ENCODE results near the gene LRP5.
"Not testable (repeated sequence)": the region's sequence is repeated elsewhere in the genome, so short reads cannot be mapped to it uniquely, and the experiment has no call there.

LRP5 gene

DNA sequence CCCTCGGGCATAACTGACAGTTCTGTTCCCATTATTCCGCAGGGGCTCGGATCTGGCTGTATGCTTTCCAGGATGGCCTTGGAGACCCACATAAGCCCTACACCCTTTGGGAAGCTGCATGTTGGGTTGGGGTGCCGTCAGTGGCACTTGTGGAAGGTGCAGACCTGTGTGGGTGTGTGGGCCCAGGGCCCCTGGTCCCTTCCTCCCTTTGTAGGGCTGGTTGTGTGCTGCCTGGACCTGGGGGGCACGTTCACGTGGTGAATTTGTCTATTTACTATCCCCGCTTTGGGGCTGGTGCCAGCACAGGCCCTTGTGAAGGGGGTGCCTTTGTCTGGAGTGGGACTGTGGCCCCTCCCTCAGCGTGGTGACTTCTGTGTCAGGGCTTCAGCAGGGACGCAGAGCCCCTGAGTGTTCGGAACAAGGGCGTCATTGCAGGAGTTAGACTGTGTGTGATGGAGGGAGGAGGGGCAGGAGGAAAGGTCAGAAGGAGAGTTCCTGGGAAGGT lies 133.2 kb downstream of the LRP5 start:
- Histone ChIP-seq H3K4me1 (ENCODE audit: insufficient read depth, low read length) (peaks cover 12% of the 10 kb centered on the region; the same call in 1 of the 2 replicates), H3K36me3 (ENCODE audit: insufficient read depth, low read length) (peaks cover 16% of the 10 kb centered on the region), H3K9ac (ENCODE audit: low read depth, low read length) (no peak overlapping the region), H3K4me3 (ENCODE audit: low read length) (no peak overlapping the region), H3K9me3 (ENCODE audit: insufficient read depth, low read depth, low read length) (no peaks in the 10 kb centered on the region), H3K27ac (ENCODE audit: low read depth, low read length) (no peak overlapping the region), H3K27me3 (ENCODE audit: insufficient read depth, low read length) (no peaks in the 10 kb centered on the region)
- WGBS, result 93% methylated on average over 11 of the region's 11 CpGs

DNA sequence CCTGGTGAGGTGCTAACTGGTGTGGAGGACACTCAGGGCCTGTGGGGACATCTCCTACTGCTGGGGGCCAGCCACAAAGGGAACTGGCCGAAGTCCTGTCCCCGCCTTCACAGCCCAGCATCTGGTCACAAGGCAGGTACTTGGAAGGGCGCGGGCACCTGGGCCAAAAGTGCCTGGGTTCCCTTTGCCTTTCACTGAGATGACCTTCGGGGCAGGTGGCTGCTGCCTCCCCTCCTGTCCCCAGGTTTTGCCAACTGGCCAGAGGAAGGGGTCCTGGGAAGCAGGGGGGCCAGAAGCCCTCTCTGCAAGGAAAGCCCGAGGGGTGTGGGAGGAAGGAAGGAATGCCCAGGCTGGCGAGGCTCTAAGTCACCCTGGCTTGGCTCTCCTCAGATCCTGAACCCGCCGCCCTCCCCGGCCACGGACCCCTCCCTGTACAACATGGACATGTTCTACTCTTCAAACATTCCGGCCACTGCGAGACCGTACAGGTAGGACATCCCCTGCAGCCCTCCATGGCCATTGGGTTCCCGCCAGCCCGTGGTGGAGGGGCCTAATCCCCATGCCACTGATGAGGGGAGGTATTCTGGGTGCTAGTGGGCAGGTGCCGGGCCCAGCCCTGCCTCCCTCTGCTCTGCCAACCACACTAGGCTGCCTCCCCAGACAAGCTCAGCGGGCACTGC lies 133.8 kb downstream of the LRP5 start:
- H3K36me3 ChIP-seq (ENCODE audit: insufficient read depth, low read length), result peaks cover 14% of the 10 kb centered on the region
- H3K4me3 ChIP-seq (ENCODE audit: low read length), result no peak overlapping the region
- no peak overlapping the region for H3K27ac ChIP-seq (ENCODE audit: low read depth, low read length)
- H3K4me1 ChIP-seq (ENCODE audit: insufficient read depth, low read length), result peaks cover 10% of the 10 kb centered on the region; the same call in 1 of the 2 replicates
- no peak overlapping the region for H3K9ac ChIP-seq (ENCODE audit: low read depth, low read length)
- no peaks in the 10 kb centered on the region for H3K9me3 ChIP-seq (ENCODE audit: insufficient read depth, low read depth, low read length)
- no peaks in the 10 kb centered on the region for H3K27me3 ChIP-seq (ENCODE audit: insufficient read depth, low read length)
- 95% methylated on average over 18 of the region's 18 CpGs for WGBS

DNA sequence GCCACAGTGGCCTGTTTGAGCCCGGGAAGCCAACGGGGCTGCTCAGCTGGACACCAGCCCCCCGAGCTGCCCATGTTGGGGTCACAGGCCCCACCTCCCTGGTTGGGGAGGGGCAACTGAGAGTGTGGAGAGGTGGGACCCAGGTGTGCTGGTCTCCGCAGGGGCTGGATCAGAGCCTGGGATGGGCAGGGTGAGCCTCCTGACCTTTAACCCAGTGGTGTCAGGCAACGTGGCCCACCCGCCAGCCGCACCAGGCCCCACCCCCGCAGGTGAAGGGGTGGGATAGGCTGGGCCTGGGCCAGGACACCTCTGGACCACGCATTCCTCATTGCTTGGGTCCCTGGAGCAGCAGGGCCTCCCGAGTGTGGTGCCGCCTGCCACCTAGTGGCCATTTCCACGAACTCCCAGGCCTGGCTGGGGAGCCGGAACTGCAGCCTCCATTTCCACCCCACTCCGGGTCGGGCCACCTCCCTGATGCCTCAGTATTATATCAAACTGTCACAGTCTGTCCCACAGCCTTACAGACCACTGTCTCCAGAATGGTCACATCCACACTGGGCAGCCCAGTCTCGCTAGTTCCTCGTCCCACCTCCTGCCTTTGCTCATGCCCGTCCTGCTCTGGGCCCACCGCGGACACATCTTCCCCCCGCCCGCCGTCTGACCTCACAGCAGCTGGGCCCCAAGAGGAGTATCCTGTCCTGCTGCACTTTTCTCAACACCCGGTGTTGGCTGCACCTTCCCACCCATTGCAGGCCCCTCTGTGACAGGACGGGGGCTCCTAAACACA lies 134.8 kb downstream of the LRP5 start:
- no peaks in the 10 kb centered on the region for H3K27me3 ChIP-seq (ENCODE audit: insufficient read depth, low read length)
- 57% methylated on average over 25 of the region's 25 CpGs for WGBS
- no peak overlapping the region for H3K4me3 ChIP-seq (ENCODE audit: low read length)
- no peaks in the 10 kb centered on the region for H3K9me3 ChIP-seq (ENCODE audit: insufficient read depth, low read depth, low read length)
- H3K9ac ChIP-seq (ENCODE audit: low read depth, low read length), result no peak overlapping the region
- H3K27ac ChIP-seq (ENCODE audit: low read depth, low read length), result no peak overlapping the region
- H3K36me3 ChIP-seq (ENCODE audit: insufficient read depth, low read length), result peaks cover 13% of the 10 kb centered on the region
- H3K4me1 ChIP-seq (ENCODE audit: insufficient read depth, low read length), result 0 out of 2 replicates have a peak, but pooled peaks cover under 1% of the 10 kb centered on the region

DNA sequence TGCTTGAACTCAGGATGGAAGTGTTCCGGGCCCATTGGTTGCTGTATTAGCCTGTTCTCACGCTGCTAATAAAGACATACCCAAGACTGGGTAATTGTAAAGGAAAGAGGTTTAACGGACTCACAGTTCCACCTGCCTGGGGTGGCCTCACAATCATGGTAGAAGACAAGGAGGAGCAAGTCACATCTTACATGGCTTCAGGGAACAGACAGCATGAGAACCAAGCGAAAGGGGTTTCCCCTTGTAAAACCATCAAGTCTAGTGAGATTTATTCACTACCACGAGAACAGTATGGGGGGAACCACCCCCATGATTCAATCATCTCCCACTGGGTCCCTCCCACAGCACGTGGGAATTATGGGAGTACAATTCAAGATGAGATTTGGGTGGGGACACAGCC lies 135.5 kb downstream of the LRP5 start:
- WGBS, result 97% methylated on average over 6 of the region's 6 CpGs
- not testable (repeated sequence) for H3K4me3 ChIP-seq (ENCODE audit: low read length); H3K27ac ChIP-seq (ENCODE audit: low read depth, low read length); H3K9ac ChIP-seq (ENCODE audit: low read depth, low read length); H3K36me3 ChIP-seq (ENCODE audit: insufficient read depth, low read length); H3K9me3 ChIP-seq (ENCODE audit: insufficient read depth, low read depth, low read length); H3K27me3 ChIP-seq (ENCODE audit: insufficient read depth, low read length); H3K4me1 ChIP-seq (ENCODE audit: insufficient read depth, low read length)

DNA sequence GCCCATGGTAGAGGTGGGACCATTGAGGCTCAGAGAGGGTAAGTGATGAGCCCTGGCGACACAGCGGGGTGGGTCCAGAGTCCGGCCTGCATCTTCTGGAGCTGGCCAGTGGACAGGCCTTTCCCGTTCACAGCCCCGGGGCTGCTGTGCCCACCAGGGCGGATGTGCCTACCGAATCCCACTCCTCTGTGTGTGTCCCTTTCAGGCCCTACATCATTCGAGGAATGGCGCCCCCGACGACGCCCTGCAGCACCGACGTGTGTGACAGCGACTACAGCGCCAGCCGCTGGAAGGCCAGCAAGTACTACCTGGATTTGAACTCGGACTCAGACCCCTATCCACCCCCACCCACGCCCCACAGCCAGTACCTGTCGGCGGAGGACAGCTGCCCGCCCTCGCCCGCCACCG lies 136.2 kb downstream of the LRP5 start:
- no peaks in the 10 kb centered on the region for H3K27me3 ChIP-seq (ENCODE audit: insufficient read depth, low read length)
- WGBS, result 95% methylated on average over 25 of the region's 25 CpGs
- H3K4me1 ChIP-seq (ENCODE audit: insufficient read depth, low read length), result no peaks in the 10 kb centered on the region
- no peak overlapping the region for H3K27ac ChIP-seq (ENCODE audit: low read depth, low read length)
- H3K36me3 ChIP-seq (ENCODE audit: insufficient read depth, low read length), result peaks cover 9% of the 10 kb centered on the region
- no peaks in the 10 kb centered on the region for H3K9me3 ChIP-seq (ENCODE audit: insufficient read depth, low read depth, low read length)
- no peak overlapping the region for H3K4me3 ChIP-seq (ENCODE audit: low read length)
- no peak overlapping the region for H3K9ac ChIP-seq (ENCODE audit: low read depth, low read length)

DNA sequence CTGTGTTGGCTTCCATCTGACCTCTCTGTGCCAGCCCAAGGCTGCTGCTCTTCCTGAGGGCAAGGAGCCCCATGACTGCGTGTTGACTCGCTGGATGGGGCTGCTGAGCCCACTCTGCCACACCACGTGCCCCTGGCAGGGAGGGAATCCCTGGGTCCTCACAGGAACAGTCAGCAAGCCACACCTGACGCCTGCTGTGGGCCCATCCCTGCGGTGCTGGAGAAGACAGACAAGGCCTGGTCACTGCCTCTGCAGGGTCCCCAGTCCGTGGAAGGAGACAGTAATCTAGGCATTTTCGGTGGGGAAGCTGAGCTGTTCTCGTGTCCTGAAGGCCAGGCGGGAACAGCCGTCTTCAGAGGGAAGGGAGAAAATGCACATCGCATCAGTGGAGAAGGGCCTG lies 137.6 kb downstream of the LRP5 start:
- 92% methylated on average over 11 of the region's 11 CpGs for WGBS
- H3K4me3 ChIP-seq (ENCODE audit: low read length), result no peak overlapping the region
- H3K36me3 ChIP-seq (ENCODE audit: insufficient read depth, low read length), result peaks cover 9% of the 10 kb centered on the region
- peaks cover 5% of the 10 kb centered on the region for H3K4me1 ChIP-seq (ENCODE audit: insufficient read depth, low read length)
- no peak overlapping the region for H3K9ac ChIP-seq (ENCODE audit: low read depth, low read length)
- no peaks in the 10 kb centered on the region for H3K9me3 ChIP-seq (ENCODE audit: insufficient read depth, low read depth, low read length)
- no peak overlapping the region for H3K27ac ChIP-seq (ENCODE audit: low read depth, low read length)
- H3K27me3 ChIP-seq (ENCODE audit: insufficient read depth, low read length), result no peaks in the 10 kb centered on the region

DNA sequence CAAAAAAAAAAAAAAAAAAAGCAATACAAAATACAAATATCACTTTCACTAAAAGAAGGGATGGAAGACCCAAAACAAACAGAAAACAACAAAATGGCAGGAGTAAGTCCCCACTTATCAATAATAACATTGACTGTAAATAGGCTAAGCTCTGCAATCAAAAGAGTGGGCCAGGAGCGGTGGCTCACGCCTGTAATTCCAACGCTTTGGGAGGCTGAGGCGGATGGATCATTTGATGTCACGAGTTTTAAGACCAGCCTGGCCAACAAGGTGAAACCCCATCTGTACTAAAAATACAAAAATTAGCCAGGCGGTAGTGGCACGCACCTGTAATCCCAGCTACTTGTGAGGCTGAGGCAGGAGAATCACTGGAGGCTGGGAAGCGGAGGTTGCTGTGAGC lies 138.3 kb downstream of the LRP5 start:
- H3K4me3 ChIP-seq (ENCODE audit: low read length), result no peak overlapping the region
- 95% methylated on average over 8 of the region's 8 CpGs for WGBS
- peaks cover 9% of the 10 kb centered on the region for H3K4me1 ChIP-seq (ENCODE audit: insufficient read depth, low read length)
- no peak overlapping the region for H3K9ac ChIP-seq (ENCODE audit: low read depth, low read length)
- H3K27ac ChIP-seq (ENCODE audit: low read depth, low read length), result no peak overlapping the region
- peaks cover 9% of the 10 kb centered on the region for H3K36me3 ChIP-seq (ENCODE audit: insufficient read depth, low read length)
- no peaks in the 10 kb centered on the region for H3K27me3 ChIP-seq (ENCODE audit: insufficient read depth, low read length)
- H3K9me3 ChIP-seq (ENCODE audit: insufficient read depth, low read depth, low read length), result no peaks in the 10 kb centered on the region

DNA sequence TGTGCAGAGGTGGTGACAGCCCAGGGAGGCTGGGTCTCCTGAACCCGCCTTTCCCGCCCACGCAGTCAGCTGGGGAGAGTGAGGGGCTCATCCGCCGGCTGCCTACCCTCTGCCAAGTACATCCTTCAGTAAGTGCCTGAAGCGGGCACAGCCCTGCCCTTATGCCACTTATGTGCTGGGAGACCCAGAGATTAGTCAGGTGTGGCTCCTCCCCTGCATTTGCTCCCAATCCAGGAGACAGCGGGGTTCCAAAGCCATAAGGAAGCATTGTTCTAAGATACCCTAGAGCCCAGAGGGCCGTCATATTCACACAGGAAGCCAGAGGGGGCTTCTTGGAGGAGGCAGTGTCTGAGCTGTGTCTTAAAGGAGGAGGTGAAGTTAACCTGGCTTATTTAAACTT lies 142.4 kb downstream of the LRP5 start:
- 45% methylated on average over 8 of the region's 8 CpGs for WGBS
- Histone ChIP-seq H3K9ac (ENCODE audit: low read depth, low read length) (no peak overlapping the region), H3K4me1 (ENCODE audit: insufficient read depth, low read length) (peaks cover 9% of the 10 kb centered on the region)

DNA sequence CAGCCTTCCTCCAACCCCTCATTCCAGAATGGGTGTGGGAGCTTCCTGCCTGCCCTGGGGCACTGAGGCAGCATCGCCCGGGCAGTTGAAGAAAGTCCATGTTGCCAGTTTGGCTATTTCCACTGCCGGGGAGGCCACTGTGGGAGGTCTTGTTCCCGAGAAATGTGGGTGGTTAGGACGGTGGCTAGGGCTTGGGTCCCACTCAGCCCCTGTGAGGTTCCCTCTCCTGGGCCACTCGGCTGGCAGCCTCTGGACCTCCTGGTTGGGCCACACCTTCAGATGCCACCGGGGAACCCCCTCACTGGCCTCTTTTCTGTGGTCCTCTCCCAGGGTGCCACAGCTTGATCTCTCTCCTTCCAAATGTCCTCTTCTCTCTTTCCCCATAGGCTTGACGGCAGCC lies 143.1 kb downstream of the LRP5 start:
- 88% methylated on average over 8 of the region's 8 CpGs for WGBS
- Histone ChIP-seq H3K9ac (ENCODE audit: low read depth, low read length) (no peak overlapping the region), H3K36me3 (ENCODE audit: insufficient read depth, low read length) (no peaks in the 10 kb centered on the region), H3K4me3 (ENCODE audit: low read length) (no peak overlapping the region), H3K27ac (ENCODE audit: low read depth, low read length) (no peak overlapping the region), H3K9me3 (ENCODE audit: insufficient read depth, low read depth, low read length) (no peaks in the 10 kb centered on the region), H3K4me1 (ENCODE audit: insufficient read depth, low read length) (peaks cover 9% of the 10 kb centered on the region), H3K27me3 (ENCODE audit: insufficient read depth, low read length) (no peaks in the 10 kb centered on the region)

More for the DNA sequence above, 142.4 kb downstream of the LRP5 start:
- Histone ChIP-seq H3K27me3 (ENCODE audit: insufficient read depth, low read length) (no peaks in the 10 kb centered on the region), H3K4me3 (ENCODE audit: low read length) (no peak overlapping the region), H3K36me3 (ENCODE audit: insufficient read depth, low read length) (no peaks in the 10 kb centered on the region), H3K9me3 (ENCODE audit: insufficient read depth, low read depth, low read length) (no peaks in the 10 kb centered on the region), H3K27ac (ENCODE audit: low read depth, low read length) (no peak overlapping the region)

DNA sequence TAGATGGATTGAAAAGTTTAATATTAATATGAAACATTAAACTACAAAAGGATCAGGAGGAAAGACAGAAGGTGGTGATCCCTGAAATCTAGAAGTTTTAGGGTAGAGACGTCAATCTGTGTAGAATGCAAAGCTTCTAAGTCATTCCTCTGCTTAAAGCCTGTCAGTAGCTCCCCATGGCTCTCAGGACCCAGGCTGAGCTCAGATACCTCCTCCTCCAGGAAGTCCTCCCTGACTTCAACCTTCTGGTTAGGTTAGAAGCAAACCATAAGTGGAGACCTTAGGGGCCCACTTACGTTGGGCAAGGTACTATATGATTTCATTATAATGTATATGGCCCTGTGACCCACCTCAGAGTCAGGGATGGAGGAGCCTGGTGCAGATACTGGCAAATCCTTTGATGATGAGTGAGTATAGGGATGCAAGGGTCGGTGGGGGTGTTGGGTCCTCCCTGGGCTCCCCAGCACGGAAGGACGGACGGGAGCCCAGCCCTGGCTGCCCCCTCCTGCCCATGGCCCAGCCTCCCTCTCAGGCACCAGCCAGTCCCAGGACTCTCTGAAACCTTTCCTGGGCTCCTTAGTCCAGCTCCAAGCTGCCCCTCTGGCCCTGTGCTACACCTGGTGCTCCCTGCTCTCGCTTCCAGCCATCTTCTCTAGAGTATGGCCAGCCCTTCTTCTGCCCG lies 145.0 kb downstream of the LRP5 start:
- H3K4me1 ChIP-seq (ENCODE audit: insufficient read depth, low read length), result peaks cover 16% of the 10 kb centered on the region
- WGBS, result 82% methylated on average over 8 of the region's 8 CpGs
- H3K27ac ChIP-seq (ENCODE audit: low read depth, low read length), result no peak overlapping the region
- H3K4me3 ChIP-seq (ENCODE audit: low read length), result no peak overlapping the region
- H3K27me3 ChIP-seq (ENCODE audit: insufficient read depth, low read length), result no peaks in the 10 kb centered on the region
- H3K9ac ChIP-seq (ENCODE audit: low read depth, low read length), result no peak overlapping the region
- no peaks in the 10 kb centered on the region for H3K36me3 ChIP-seq (ENCODE audit: insufficient read depth, low read length)
- H3K9me3 ChIP-seq (ENCODE audit: insufficient read depth, low read depth, low read length), result no peaks in the 10 kb centered on the region

DNA sequence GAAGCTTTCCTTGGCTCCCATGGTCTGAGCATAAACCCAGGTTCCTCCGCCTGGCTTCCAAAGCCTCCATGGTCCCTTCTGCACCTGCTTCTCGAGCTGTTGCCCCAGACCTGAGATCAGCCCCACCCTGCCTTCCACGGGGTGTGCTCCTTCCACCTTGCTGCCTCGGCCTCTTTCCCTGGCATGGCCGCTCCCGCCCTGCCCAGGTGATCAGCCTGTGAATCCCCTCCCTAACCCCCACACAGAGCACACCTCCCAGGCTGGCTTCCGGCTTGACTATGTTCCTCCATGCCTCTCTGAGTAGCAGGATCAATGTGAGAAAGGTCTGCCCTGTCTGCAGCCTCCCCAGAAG lies 145.5 kb downstream of the LRP5 start:
- WGBS, result 89% methylated on average over 7 of the region's 7 CpGs
- peaks cover 21% of the 10 kb centered on the region for H3K4me1 ChIP-seq (ENCODE audit: insufficient read depth, low read length)
- no peaks in the 10 kb centered on the region for H3K36me3 ChIP-seq (ENCODE audit: insufficient read depth, low read length)
- no peak overlapping the region for H3K9ac ChIP-seq (ENCODE audit: low read depth, low read length)
- no peak overlapping the region for H3K27ac ChIP-seq (ENCODE audit: low read depth, low read length)
- H3K27me3 ChIP-seq (ENCODE audit: insufficient read depth, low read length), result no peaks in the 10 kb centered on the region
- H3K4me3 ChIP-seq (ENCODE audit: low read length), result no peak overlapping the region
- no peaks in the 10 kb centered on the region for H3K9me3 ChIP-seq (ENCODE audit: insufficient read depth, low read depth, low read length)
